Left forelimb (tissue), 1 donor: ENCODE measurements around the gene TP73.

Experiments
- DNase-seq: peaks from one replicate; pipeline ENCODE4 v3.0.0-alpha.2; 2018; ENCODE audit warnings: low spot score

Gene TP73

DNA sequence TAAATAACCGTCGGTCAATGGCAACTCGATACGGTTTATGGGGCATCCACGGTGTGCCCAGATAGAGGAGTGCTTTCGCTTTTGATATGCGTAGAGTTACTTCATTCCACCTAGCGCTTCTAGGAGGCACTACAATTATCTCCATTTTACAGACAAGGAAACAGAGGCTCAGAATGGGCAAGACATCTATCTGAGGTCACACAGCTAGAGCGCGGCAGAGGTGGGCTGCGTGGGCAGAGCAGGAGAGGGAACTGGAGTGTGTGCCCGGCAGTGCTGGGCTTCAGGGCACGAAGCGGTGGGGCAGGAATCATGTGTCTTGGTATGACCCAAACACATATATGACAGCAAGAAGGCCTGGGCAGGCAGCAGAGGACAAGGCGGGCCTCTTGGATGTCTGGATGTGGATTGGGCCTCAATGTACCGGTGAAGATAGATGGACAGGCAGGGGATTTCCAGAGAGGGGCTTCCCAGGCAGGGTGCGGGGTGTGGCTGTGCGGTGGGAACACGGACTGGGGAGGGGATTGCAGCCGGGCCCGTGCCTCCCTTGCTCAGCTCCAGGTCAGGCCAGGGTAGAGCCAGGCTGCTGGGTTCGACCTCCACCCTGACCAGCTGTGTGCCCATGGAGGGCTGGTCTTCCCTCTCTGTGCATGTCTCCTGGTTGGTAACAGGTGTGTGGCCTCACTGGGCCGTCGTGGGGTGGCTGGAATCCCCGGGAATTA is 21.2 kb downstream of the TP73 start:
- no peak for DNase-seq

- DNase-seq: no peak
Measured at GRCh38 chr1:3674100-3675094, 22.1 kb downstream of the TP73 start.

DNA sequence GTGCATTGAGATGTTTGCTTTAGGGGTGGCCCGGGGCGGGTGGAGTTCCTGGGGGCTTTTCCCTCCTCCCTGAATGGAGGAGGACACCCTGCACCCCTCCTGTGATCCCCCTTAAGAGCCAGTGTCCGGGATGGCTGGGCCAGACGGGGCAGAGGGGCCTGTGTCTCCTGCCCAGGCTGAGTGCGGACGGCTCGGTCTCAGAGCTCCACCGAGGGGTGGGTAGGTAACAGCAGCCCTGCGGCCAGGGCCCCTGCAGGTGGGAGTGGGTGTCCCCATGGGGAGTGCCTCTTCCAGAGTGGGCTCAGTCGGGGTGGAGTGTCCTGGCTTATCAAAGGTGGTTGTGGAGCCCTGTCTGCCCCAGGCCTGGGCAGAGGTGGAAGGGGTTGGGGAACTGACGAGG is 23.1 kb downstream of the TP73 start:
- DNase-seq: no peak

- no peak for DNase-seq
Measured at GRCh38 chr1:3676581-3677470, 24.5 kb downstream of the TP73 start.

DNA sequence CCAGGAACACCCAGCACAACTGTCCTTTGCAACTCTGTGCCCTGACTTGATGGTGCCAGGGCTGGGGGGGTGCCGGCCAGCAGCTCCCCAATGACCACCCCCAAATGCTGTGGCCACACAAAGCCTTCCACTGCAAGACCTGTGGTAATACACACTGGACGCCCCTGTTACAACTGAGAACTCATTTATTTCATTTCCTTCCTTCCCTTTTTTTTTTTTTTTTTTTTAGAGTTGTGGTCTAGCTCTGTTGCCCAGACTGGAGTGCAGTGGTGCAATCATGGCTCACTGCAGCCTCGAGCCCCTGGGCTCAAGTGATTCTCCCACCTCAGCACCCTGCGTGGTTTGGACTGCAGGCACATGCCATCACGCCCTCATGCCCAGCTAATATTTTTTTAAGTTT is 25.2 kb downstream of the TP73 start:
- no peak for DNase-seq

GRCh38 chr1:3678361-3679097 is 26.2 kb downstream of the TP73 start:
- DNase-seq: no peak

DNA sequence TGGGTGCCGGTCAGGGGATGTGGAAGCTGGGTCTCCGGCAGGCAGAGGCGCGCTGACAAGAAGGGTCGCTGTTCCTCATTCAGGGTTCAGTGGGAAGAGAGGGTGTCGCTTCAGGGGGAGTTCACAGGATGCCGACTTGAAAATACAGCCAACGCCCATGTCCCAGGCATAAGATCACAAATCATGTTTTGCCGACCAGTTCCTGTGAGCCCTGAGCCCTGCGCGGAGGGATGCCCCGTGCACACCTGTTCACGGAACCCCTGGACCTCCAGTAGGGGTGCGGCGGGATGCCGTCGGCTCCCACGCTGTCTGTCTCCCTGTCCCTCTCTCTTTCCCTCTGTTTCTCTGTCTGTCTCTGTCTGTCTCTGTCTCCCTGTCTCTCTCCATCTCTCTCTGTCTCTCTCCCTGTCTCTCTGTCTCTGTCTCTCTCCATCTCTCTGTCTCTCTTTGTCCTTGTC is 26.8 kb downstream of the TP73 start:
- DNase-seq: no peak

DNA sequence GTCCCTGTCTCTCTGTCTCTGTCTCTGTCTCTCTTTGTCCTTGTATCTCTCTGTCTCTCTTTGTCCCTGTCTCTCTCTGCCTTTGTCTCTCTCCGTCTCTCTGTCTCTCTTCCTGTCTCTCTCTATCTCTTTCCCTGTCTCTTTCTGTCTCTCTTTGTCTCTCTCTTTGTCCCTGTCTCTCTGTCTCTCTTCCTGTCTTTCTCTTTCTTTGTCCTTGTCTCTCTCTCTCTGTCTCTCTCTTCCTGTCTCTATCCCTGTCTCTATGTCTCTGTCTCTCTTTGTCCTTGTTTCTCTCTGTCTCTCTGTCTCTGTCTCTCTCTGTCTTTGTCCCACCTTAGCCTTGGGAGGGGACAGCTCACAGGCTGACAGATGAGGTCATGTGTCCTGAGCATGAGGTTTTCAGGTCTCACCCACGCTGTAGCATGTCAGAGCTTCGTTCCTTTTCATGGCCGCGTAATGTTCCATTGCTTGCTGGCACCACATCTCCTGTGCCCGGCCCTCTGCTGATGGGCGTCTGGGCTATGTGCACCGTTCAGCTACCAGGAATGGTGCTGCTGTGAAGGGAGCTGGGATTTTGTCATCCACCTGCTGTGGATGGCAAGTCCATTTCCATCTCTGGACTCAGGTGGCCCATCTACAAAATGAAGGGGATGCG is 27.6 kb downstream of the TP73 start:
- no peak for DNase-seq

DNA sequence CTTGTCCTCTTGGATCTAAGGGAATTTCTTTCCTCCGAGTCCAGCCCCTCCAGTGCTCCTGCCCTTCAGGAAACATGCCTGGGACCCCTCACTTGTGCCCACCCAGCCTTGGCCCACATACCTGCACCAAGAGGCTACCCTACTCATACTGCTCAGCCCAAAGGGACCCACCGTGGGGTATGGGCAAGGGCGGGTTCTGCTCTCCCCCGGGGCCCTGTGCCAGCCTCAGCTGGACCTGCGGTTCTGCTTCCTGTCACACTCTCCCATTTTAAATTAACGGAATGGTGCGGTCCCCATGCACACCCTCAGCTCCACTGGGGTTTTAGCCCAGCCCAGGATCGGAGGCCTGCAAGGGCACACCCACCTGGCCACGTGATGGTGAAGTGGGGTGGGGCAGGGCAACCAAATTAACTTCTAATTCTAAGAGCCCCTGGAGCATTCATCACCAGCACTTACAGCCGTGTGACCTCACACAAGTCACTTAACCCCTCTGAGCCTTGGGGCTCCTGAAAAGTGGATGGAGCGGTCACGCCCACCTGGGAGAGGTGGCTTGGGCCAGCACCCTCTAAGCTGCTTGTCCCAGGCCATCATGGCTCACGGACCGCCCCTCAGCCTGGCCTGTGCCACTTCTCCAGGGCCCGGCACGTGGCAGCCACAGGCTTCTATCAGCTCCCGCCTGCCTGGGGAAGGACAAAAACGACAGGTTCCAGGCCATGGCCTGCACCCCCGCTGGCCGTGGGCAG is 28.3 kb downstream of the TP73 start:
- DNase-seq: no peak

DNA sequence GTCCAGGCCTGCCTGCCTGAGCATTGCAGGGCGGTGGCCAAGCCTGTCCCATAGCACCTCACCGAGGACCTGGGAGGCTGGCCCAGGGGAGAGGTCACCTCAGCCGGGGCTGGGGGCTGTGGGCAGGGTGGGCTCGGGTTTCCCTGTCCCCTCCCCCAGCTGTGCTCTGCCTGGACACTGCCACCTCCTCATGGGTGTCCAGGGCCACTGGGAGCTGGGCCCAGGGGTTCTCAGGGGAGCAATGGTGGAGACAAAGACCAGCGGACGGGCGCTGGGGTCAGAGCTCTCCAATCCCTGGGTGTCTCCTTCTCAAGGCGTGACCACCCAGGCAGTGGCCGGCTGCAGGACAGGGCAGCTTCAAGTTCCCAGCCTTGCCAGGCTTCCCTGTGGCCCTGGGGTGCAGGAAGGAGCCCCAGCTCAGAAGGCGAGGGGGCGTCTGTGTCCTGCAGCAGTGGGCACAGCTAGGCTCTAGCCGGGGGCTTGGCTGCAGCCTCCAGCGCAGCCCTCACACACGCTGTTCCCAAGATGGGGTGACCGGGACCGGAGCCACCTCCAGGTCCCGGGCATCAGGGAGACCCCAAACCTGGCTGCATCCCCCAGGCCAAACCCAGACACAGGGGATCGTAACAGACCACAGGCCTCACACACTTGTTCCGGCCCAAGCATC is 29.0 kb downstream of the TP73 start:
- DNase-seq: no peak

DNA sequence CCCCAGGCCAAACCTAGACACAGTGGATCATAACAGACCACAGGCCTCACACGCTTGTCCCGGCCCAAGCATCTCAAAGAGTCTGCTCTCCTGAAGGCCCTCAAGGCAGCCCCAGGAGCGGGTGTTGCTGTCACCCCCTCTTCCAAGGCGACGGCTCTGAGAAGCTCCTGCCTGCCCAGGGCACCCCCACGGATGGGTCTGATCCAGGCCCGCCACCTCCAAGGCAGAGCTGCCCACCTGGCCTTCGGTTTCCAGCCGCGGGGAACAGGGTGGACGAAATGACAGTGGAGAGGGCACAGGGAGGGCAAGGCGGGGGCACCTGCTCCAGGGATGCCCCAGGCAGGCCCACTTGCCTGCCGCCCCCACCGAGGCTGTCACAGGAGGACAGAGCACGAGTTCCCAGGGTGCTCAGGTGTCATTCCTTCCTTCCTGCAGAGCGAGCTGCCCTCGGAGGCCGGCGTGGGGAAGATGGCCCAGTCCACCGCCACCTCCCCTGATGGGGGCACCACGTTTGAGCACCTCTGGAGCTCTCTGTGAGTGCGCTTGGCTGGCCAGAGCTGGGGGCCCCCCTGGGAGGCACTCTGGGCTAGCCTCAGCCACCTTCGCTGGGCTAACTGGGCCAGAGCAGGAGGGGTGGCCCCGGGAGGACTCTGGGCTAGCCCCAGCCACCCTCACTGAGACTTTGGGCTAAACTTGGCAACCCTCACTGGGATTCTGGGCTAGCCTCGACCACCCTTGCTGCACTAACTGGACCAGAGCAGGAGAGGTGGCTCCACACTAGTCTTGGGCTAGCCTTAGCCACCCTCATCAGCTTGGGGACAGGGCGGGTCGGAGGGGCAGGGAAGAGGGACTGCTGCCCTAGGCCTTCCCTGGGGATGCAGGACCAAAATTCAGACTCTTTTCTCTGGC is 29.8 kb downstream of the TP73 start:
- DNase-seq: no peak

GRCh38 chr1:3683197-3683596 is 30.9 kb downstream of the TP73 start:
- DNase-seq: no peak

- no peak for DNase-seq
Measured at GRCh38 chr1:3683992-3684391, 31.7 kb downstream of the TP73 start.

GRCh38 chr1:3685222-3685621 is 32.9 kb downstream of the TP73 start:
- no peak for DNase-seq

DNA sequence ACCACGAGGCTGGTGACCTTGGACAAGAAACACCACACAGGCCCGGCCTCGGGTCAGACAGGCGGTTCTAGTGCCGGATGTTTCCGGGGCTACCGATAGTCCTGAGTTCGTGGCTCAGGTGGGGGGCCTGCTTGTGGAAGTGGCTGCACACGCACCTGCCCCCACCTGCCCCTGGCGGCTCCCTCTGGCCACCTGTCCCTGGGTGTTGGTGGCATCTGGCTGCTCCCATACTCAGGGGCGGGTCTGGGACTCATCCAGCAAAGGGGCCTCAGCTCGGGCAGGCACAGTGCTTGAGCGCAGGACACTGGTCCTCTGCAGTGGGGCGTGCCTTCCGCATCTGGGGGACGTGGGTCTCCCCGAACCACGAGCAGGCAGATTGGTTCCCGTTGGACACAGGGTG is 33.6 kb downstream of the TP73 start:
- DNase-seq: no peak

GRCh38 chr1:3687504-3687903 is 35.2 kb downstream of the TP73 start:
- DNase-seq: no peak

GRCh38 chr1:3688356-3689137 is 36.2 kb downstream of the TP73 start:
- DNase-seq: no peak
